HCT116 (cell line): ENCODE measurements around the gene CAVIN1.

ENCODE experiments used
- CEBPB ChIP-seq: IDR thresholded peaks from 2 replicates; pipeline ENCODE4 v1.6.1; 2012; ENCODE audit warnings: low read depth
- POLR2A ChIP-seq: IDR thresholded peaks from 2 replicates; pipeline ENCODE4 v1.7.0; 2011; ENCODE audit warnings: borderline replicate concordance; ENCODE audit not compliant: insufficient read depth, insufficient read length; ENCODE audit errors: extremely low read depth
- RAD21 ChIP-seq: IDR thresholded peaks from 2 replicates; pipeline ENCODE4 v1.6.1; 2012; ENCODE audit warnings: low read depth, mild to moderate bottlenecking
- TF ChIP-seq, protein P1 (sequence below), 3 experiments: fragments of 200-600 bp in 1 of 3; sonication (generic) in 1 of 3; IDR thresholded peaks in 2 of 3; conservative IDR thresholded peaks in 1 of 3; 2 replicates each; pipeline ENCODE4 v1.5.1; 2012 to 2017; ENCODE audit warnings: low read depth in 2 of 3, low read length in 2 of 3, antibody characterized with exemption in 1 of 3, borderline replicate concordance in 1 of 3, control low read depth in 1 of 3, mild to moderate bottlenecking in 1 of 3, mixed read lengths in 1 of 3, mixed run types in 1 of 3, moderate library complexity in 1 of 3; ENCODE audit not compliant: insufficient read depth in 1 of 3

DNA sequence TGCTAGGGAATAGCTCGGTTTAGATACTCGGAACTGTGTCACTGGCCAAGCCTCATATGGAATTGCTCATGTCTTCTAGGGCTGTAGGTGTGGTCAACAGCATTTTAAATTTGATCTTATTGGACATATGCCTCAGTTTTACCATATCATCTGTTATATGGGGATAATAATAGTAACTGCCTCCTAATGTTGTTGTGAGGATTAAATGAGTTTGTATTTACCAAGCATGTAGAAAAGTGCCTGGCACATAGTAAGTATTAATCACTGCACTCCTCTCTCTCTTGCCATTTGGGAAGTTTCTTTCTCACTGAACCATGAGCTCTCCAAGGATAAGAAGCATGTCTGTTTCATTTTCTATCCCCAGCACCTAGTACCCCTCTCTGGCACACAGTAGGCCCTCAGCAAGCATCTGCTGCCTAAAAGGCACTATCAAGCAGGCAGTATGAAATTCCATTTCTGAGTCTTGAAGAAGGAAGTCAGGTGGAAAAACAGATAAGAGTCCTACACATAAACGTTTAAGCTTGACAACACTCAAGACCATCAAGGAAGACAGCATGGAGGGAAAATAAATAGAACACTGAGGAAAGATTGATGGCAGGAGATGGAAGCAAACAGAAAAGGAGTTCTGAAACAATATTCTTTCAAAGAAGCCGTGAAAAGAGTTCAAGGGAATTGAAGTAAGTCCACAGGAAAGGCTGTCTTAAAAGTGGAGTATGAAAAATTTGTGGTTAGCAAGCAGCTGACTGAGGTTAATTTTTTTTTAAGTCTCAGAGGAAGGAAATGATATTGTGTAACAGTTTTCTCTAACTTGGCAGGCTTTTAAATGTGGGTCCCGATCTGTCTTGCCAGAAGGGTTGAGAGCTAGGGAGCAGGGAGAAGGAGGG, 33.4 kb upstream of the CAVIN1 start:
- TF ChIP-seq POLR2A (no peak), CEBPB (no peak), RAD21 (no peak)
- TF ChIP-seq, protein P1, sequence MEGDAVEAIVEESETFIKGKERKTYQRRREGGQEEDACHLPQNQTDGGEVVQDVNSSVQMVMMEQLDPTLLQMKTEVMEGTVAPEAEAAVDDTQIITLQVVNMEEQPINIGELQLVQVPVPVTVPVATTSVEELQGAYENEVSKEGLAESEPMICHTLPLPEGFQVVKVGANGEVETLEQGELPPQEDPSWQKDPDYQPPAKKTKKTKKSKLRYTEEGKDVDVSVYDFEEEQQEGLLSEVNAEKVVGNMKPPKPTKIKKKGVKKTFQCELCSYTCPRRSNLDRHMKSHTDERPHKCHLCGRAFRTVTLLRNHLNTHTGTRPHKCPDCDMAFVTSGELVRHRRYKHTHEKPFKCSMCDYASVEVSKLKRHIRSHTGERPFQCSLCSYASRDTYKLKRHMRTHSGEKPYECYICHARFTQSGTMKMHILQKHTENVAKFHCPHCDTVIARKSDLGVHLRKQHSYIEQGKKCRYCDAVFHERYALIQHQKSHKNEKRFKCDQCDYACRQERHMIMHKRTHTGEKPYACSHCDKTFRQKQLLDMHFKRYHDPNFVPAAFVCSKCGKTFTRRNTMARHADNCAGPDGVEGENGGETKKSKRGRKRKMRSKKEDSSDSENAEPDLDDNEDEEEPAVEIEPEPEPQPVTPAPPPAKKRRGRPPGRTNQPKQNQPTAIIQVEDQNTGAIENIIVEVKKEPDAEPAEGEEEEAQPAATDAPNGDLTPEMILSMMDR (IDR thresholded peaks at IDR 0.05 in 2 of 3, conservative IDR thresholded peaks at IDR 0.05 in 1 of 3; ENCODE audit: borderline replicate concordance in 1 of 3, insufficient read depth in 1 of 3, low read depth in 2 of 3, low read length in 2 of 3), result no peak
